Measurements from ENCODE around the gene IFNL1.

DNA sequence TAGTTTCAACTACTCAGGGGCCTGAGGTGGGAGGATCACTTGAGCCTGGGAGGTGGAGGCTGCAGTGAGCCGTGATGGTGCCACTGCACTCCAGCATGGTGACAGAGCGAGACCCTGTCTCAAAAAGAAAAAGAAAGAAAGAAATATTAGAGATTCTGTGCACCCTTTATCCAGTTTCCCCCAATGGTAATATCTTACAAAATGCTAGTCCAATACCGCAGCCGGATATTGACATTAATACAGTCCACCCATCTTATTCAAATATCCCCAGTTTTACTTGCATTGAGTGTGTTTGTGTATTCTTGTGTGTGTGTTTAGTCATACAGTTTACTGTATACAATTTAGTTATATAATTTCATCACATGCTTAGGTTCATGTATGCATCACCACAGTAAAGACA lies 39.0 kb upstream of the IFNL1 start:
- TF ChIP-seq, protein P1, sequence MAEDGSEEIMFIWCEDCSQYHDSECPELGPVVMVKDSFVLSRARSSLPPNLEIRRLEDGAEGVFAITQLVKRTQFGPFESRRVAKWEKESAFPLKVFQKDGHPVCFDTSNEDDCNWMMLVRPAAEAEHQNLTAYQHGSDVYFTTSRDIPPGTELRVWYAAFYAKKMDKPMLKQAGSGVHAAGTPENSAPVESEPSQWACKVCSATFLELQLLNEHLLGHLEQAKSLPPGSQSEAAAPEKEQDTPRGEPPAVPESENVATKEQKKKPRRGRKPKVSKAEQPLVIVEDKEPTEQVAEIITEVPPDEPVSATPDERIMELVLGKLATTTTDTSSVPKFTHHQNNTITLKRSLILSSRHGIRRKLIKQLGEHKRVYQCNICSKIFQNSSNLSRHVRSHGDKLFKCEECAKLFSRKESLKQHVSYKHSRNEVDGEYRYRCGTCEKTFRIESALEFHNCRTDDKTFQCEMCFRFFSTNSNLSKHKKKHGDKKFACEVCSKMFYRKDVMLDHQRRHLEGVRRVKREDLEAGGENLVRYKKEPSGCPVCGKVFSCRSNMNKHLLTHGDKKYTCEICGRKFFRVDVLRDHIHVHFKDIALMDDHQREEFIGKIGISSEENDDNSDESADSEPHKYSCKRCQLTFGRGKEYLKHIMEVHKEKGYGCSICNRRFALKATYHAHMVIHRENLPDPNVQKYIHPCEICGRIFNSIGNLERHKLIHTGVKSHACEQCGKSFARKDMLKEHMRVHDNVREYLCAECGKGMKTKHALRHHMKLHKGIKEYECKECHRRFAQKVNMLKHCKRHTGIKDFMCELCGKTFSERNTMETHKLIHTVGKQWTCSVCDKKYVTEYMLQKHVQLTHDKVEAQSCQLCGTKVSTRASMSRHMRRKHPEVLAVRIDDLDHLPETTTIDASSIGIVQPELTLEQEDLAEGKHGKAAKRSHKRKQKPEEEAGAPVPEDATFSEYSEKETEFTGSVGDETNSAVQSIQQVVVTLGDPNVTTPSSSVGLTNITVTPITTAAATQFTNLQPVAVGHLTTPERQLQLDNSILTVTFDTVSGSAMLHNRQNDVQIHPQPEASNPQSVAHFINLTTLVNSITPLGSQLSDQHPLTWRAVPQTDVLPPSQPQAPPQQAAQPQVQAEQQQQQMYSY (CRISPR knock-in tag; IDR thresholded peaks at IDR 0.05) = no peak
- TF ChIP-seq, protein P2, sequence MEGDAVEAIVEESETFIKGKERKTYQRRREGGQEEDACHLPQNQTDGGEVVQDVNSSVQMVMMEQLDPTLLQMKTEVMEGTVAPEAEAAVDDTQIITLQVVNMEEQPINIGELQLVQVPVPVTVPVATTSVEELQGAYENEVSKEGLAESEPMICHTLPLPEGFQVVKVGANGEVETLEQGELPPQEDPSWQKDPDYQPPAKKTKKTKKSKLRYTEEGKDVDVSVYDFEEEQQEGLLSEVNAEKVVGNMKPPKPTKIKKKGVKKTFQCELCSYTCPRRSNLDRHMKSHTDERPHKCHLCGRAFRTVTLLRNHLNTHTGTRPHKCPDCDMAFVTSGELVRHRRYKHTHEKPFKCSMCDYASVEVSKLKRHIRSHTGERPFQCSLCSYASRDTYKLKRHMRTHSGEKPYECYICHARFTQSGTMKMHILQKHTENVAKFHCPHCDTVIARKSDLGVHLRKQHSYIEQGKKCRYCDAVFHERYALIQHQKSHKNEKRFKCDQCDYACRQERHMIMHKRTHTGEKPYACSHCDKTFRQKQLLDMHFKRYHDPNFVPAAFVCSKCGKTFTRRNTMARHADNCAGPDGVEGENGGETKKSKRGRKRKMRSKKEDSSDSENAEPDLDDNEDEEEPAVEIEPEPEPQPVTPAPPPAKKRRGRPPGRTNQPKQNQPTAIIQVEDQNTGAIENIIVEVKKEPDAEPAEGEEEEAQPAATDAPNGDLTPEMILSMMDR (IDR thresholded peaks at IDR 0.05) = no peak

Data from WTC11 (cell line).